ENCODE measurements around the gene FOXC2. TPM values are rescaled to one million over a fixed set of nuclear protein-coding genes. Genes with fewer than 3 reads are reported as not detected.

Gene FOXC2
- total and polyA plus RNA-seq, 2 experiments from 2014 or later, result 1.2 to 2.5 TPM

DNA sequence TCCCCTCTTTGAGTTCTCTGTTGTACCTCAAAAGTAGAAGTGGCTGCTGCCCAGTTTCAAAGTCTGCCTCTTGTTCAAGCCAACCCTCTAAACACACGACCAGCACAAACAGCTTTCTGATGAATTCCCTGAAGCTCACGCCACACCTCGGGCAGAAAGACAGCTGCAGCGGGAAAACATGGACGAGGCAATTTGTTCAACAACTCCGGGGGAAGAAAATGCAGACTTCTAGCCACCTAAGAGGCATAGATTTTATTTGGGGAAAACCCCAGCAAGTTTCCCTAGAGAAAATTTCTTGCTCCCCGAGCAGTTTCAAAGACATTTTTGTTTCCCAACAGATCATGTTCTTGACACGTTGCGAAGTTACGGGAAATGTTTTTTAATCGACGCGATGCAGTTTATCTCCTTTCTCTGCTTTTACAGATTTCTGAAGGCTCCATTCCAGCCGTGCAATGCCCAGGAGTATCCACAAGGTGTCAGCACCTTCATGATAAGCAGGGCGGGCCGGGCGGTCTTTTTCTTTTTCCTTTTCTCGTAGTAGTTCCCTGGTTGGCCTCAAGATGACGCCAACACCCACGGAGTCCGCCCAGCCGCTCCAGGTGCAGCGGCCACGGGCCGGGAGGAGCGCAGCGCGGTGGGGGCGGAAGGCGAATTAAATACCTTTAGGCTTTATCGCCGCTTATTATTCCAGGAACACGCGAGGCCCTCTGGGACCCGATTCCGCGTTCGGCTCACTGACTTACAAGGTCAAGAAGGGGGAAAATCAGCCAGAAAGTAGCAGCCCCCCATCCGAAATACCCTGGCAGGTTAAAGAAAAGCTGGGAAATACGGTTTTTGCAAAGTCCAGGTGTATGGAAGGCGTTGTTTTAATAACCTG lies 2.9 kb upstream of the FOXC2 start:
- peak overlapping the region; percentile 70 for H3K4me3 ChIP-seq
- peak overlapping the region; percentile 89 for H3K4me2 ChIP-seq (ENCODE audit: unreplicated experiment)
- H3F3A ChIP-seq (ENCODE audit: insufficient read depth), result 0 out of 2 replicates have a peak, but pooled peaks cover 6% of the 10 kb centered on the region
- H4K20me1 ChIP-seq (ENCODE audit: insufficient read depth), result no peaks in the 10 kb centered on the region
- peak; percentile 93 for DNase-seq
- H3K9me2 ChIP-seq (ENCODE audit: insufficient read depth), result no peaks in the 10 kb centered on the region
- peak overlapping the region; percentile 86 for H2AFZ ChIP-seq
- peaks cover 20% of the 10 kb centered on the region for H3K27me3 ChIP-seq (replicated peaks; ENCODE audit: insufficient read depth)
- 0 out of 2 replicates have a peak overlapping the region, but pooled peaks have one; percentile 0 for H3K27ac ChIP-seq
- 0 out of 2 replicates have a peak, but pooled peaks cover 4% of the 10 kb centered on the region for H3K4me1 ChIP-seq (ENCODE audit: insufficient read depth)
- peaks cover 7% of the 10 kb centered on the region for H3K79me2 ChIP-seq (ENCODE audit: insufficient read depth)
- no peak for TF ChIP-seq EZH2 (IDR thresholded peaks at IDR 0.05; ENCODE audit: insufficient read depth, poor library complexity, severe bottlenecking)
- TF ChIP-seq EZH2phosphoT487 (IDR thresholded peaks at IDR 0.05; ENCODE audit: insufficient read depth, low read depth), result no peak
- no peaks in the 10 kb centered on the region for H3K9me3 ChIP-seq (ENCODE audit: low read depth)
- peak overlapping the region; percentile 64 for H3K9ac ChIP-seq
- in situ Hi-C loops (cut with MboI), result loop anchor here (5.0 kb wide), 1 partner anchor 499 kb away; no protein-coding TSS in a partner anchor
- no peaks in the 10 kb centered on the region for H3K36me3 ChIP-seq (ENCODE audit: low read depth)
- WGBS, 2 experiments (ENCODE audit: low coverage in 1 of 2, low lambda C conversion rate in 2 of 2, missing lambda C conversion rate in 2 of 2), result 1 to 2% methylated on average over 41 of the region's 41 CpGs

DNA sequence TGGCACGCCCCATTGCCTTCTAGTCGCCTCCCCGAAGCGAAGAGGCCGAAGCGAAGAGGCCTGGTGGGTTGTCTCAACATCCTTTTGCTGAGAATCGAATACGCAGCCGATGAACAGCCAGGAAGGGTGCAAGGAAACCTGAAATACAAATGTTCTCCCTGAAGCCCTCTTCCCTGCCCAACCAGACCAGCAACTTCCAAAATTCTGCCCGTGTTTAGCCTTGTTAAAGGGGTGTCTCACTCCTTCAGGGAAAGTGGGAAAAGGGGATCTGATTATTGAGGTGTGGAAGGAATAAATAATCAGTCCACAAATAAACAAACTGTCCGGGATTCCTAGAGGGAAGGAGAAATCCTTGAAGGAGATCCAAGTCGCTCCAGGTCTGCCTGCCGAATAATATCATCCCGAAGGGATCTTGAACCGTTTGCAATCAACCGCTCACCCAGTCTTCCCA lies 1.4 kb upstream of the FOXC2 start:
- TF ChIP-seq EZH2 (IDR thresholded peaks at IDR 0.05; ENCODE audit: insufficient read depth, poor library complexity, severe bottlenecking) (no peak), EZH2phosphoT487 (IDR thresholded peaks at IDR 0.05; ENCODE audit: insufficient read depth, low read depth) (no peak)
- H3K9me3 ChIP-seq (ENCODE audit: low read depth), result no peaks in the 10 kb centered on the region
- in situ Hi-C loops (cut with MboI), result loop anchor here (5.0 kb wide), 1 partner anchor 722 kb away; no protein-coding TSS in a partner anchor
- 0 out of 2 replicates have a peak, but pooled peaks cover 6% of the 10 kb centered on the region for H3F3A ChIP-seq (ENCODE audit: insufficient read depth)
- no peaks in the 10 kb centered on the region for H4K20me1 ChIP-seq (ENCODE audit: insufficient read depth)
- H3K4me2 ChIP-seq (ENCODE audit: unreplicated experiment), result no peak overlapping the region
- H2AFZ ChIP-seq, result no peak overlapping the region; the same call in 1 of the 2 replicates
- H3K36me3 ChIP-seq (ENCODE audit: low read depth), result no peaks in the 10 kb centered on the region
- no peak overlapping the region for H3K27ac ChIP-seq
- DNase-seq, result no peak
- peaks cover 20% of the 10 kb centered on the region for H3K27me3 ChIP-seq (replicated peaks; ENCODE audit: insufficient read depth)
- H3K79me2 ChIP-seq (ENCODE audit: insufficient read depth), result peaks cover 22% of the 10 kb centered on the region
- 52 to 58% methylated on average over 16 of the region's 16 CpGs for WGBS, 2 experiments (ENCODE audit: low coverage in 1 of 2, low lambda C conversion rate in 2 of 2, missing lambda C conversion rate in 2 of 2)
- no peaks in the 10 kb centered on the region for H3K9me2 ChIP-seq (ENCODE audit: insufficient read depth)
- H3K4me1 ChIP-seq (ENCODE audit: insufficient read depth), result peaks cover 12% of the 10 kb centered on the region; the same call in 1 of the 2 replicates
- H3K4me3 ChIP-seq, result no peak overlapping the region
- no peak overlapping the region for H3K9ac ChIP-seq

DNA sequence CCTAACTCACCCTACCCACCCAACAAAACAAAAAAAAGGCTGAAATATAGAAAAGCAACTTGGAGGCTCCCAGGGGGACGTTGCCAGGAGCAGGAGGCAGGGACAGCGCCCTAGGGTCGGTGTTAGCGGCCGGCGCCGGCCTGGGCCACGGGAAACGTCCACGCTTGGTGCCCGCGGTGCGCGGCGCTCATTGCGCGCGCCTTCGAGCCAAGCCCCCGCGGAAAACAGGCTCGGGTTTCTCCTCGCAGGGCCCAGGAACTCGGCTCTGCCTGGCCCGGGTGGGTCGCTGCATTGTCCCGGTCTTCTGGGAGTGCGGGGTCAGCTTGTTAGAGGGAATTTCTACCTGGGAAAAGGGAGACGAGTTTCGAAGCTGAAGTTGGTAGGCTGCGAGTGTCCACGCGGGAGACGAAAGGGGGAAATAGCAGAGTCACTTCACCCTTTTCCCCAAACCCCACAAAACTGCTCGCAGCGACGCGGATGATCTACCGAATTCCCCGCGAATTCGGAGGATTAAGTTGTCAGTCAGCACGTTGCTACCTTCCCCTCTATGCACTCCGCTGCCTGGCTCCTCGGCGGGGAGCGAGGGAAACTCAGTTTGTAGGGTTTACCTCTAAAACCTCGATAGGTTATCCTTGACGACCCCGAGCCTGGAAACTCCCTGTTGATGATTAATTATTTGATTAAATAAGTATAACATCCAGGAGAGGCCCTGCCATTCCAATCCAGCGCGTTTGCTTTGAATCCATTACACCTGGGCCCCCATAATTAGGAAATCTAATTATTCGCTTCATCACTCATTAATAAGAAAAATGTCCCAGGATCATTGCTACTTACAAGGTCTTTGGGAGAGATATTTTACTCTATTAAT lies 751 bp upstream of the FOXC2 start:
- Histone ChIP-seq H3K4me3 (peak overlapping the region; percentile 79), H3K4me2 (ENCODE audit: unreplicated experiment) (peak overlapping the region; percentile 63), H3F3A (ENCODE audit: insufficient read depth) (0 out of 2 replicates have a peak, but pooled peaks cover 6% of the 10 kb centered on the region), H4K20me1 (ENCODE audit: insufficient read depth) (no peaks in the 10 kb centered on the region), H3K79me2 (ENCODE audit: insufficient read depth) (peaks cover 29% of the 10 kb centered on the region), H3K27ac (no peak overlapping the region), H2AFZ (peak overlapping the region; percentile 46), H3K9me2 (ENCODE audit: insufficient read depth) (no peaks in the 10 kb centered on the region), H3K9ac (no peak overlapping the region), H3K9me3 (ENCODE audit: low read depth) (no peaks in the 10 kb centered on the region), H3K4me1 (ENCODE audit: insufficient read depth) (peaks cover 18% of the 10 kb centered on the region; the same call in 1 of the 2 replicates), H3K27me3 (replicated peaks; ENCODE audit: insufficient read depth) (peaks cover 20% of the 10 kb centered on the region), H3K36me3 (ENCODE audit: low read depth) (no peaks in the 10 kb centered on the region)
- TF ChIP-seq EZH2phosphoT487 (IDR thresholded peaks at IDR 0.05; ENCODE audit: insufficient read depth, low read depth) (no peak), EZH2 (IDR thresholded peaks at IDR 0.05; ENCODE audit: insufficient read depth, poor library complexity, severe bottlenecking) (no peak)
- in situ Hi-C loops (cut with MboI), result loop anchor here (5.0 kb wide), 1 partner anchor 721 kb away; no protein-coding TSS in a partner anchor
- 24% methylated on average over 50 to 53 of the region's 53 CpGs for WGBS, 2 experiments (ENCODE audit: low coverage in 1 of 2, low lambda C conversion rate in 2 of 2, missing lambda C conversion rate in 2 of 2)
- no peak for DNase-seq

Data from GM23248 (cell line).